Measurements from ENCODE around the gene SLC6A19. TPM values are rescaled to one million over a fixed set of nuclear protein-coding genes. Genes with fewer than 3 reads are reported as not detected.

The SLC6A19 gene
- total and polyA plus RNA-seq, 4 donors = 0.17 to 4.9 (median 0.91) TPM

DNA sequence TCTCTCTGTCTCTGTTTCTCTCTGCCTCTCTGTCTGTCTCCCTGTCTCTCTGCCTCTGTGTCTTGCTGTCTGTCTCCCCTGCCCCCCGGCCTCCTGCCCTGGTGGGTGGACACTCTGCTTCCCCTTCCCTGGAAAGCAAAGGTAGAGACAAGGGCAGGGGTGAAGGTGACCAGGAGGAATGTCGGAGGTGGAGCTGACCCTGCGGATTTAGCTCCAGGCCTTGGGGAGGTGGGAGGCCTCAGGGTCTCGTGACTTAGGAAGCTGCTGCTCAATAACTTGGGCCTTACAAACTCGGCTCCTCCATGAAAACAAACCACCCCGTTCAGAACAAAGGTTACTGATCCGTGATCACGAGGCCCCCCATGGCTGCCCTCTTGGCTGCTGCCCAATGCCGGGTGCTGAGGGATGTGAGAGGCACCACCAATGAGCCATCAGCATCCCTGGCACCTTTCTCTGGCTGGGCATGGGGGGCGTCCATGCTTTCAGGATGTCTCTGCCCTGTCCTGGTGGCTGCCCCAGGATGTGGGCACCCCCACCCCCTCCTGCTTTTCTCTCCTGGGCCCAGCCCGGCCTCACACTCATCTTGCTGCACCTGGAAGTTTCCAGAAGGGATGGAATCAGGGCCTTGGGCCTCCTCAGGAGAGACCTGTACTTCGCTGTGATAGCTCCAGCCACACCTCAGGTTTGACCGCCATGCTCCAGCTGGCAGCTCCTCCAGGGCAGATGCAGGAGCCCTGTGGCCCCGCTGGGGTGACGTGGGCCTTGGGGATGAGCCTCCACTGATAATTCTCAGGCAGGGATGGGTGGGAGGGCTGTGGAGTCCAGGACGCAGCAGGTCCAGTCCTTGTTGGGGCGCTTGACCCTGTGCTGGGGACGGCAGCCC is 14.8 kb upstream of the SLC6A19 start:
- peaks cover 29 to 51% (median 45%) of the 10 kb centered on the region in 4 donors for H3K4me1 ChIP-seq (ENCODE audit: control insufficient read depth in 4 of 4, insufficient read depth in 4 of 4, low read length in 3 of 4)

DNA sequence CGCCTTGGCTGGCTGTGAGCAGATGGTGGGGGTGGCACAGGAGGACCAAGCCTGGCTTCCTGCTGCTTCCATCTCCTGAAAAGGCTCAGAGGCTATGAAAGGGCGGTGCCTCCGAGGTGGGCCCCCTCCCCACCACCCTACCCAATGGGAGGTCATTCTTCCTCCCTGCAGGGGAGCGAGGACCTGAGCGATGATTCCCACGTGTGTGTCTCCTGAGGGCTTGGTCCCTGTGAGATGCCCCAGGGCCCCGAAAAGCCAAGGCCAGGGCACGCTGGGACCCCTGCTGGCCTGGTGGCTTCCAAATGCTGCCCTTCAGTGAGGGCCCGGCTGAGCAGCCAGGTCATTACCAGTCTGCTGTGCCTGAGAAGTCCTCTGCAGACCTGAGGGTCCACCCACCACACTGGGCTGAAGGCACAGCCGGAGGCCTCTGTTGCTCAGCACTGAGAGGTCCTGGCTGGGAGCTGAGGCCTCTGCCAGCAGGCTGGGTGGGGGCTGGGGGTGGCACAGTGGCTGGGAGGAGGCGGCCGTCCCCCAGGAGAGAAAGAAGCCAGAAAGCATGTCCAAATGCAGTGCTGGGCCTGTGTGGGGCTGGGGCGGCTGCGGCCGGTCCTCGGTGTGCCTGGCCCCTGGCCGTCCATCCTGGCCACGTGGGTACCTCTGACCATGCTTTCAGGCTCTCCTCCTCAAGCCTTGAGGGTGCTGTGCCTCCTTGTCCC is 14.0 kb upstream of the SLC6A19 start:
- Histone ChIP-seq H3K36me3 (ENCODE audit: control insufficient read depth in 4 of 4, insufficient read depth in 3 of 4, low read depth in 1 of 4, low read length in 3 of 4) (no peaks in the 10 kb centered on the region), H3K4me3 (ENCODE audit: low read depth in 1 of 3, low read length in 3 of 3) (no peak overlapping the region), H3K27ac (ENCODE audit: low read depth in 1 of 2, low read length in 2 of 2) (no peak overlapping the region), H3K4me1 (ENCODE audit: control insufficient read depth in 4 of 4, insufficient read depth in 4 of 4, low read length in 3 of 4) (peaks cover 22 to 45% (median 41%) of the 10 kb centered on the region in 4 donors), H3K9ac (ENCODE audit: low read depth in 1 of 2, low read length in 2 of 2) (no peak overlapping the region), H3K27me3 (ENCODE audit: control insufficient read depth in 4 of 4, insufficient read depth in 4 of 4, low read length in 3 of 4) (peaks cover 0 to 2% (median under 1%) of the 10 kb centered on the region in 4 donors), H3K9me3 (ENCODE audit: control insufficient read depth in 4 of 4, low read length in 3 of 4) (no peaks in the 10 kb centered on the region)
- DNase-seq (ENCODE audit: low spot score) = no peak
- TF ChIP-seq FOXA1 (IDR thresholded peaks at IDR 0.05) = no peak
- TF ChIP-seq NR2F2 (IDR thresholded peaks at IDR 0.05) = no peak
- TF ChIP-seq TAF1 (conservative IDR thresholded peaks at IDR 0.05) = no peak
- TF ChIP-seq ATF3 (IDR thresholded peaks at IDR 0.05) = no peak
- TF ChIP-seq FOXA2 (IDR thresholded peaks at IDR 0.05) = no peak
- 94% methylated on average over 18 of the region's 18 CpGs for whole genome bisulfite sequencing

More for the DNA sequence above, 14.8 kb upstream of the SLC6A19 start:
- peaks cover 0 to 2% (median 0%) of the 10 kb centered on the region in 4 donors for H3K27me3 ChIP-seq (ENCODE audit: control insufficient read depth in 4 of 4, insufficient read depth in 4 of 4, low read length in 3 of 4)
- no peak overlapping the region for H3K4me3 ChIP-seq (ENCODE audit: low read depth in 1 of 3, low read length in 3 of 3)
- DNase-seq (ENCODE audit: low spot score) = no peak
- WGBS = 67% methylated on average over 18 of the region's 18 CpGs
- H3K9me3 ChIP-seq (ENCODE audit: control insufficient read depth in 4 of 4, low read length in 3 of 4) = no peaks in the 10 kb centered on the region
- H3K27ac ChIP-seq (ENCODE audit: low read depth in 1 of 2, low read length in 2 of 2) = peak overlapping the region in 1 of 2 donors; percentile 61
- H3K9ac ChIP-seq (ENCODE audit: low read depth in 1 of 2, low read length in 2 of 2) = no peak overlapping the region
- no peak for TF ChIP-seq RAD21 (IDR thresholded peaks at IDR 0.05)
- no peak for TF ChIP-seq FOXA2 (IDR thresholded peaks at IDR 0.05)
- no peak for TF ChIP-seq FOXA1 (IDR thresholded peaks at IDR 0.05)
- TF ChIP-seq ZBTB33 (IDR thresholded peaks at IDR 0.05) = no peak
- no peak for TF ChIP-seq CTCF (IDR thresholded peaks at IDR 0.05; ENCODE audit: low read depth, low read length, missing input control)
- TF ChIP-seq JUND (IDR thresholded peaks at IDR 0.05) = no peak
- TF ChIP-seq RXRA (IDR thresholded peaks at IDR 0.05) = no peak
- TF ChIP-seq SP1 (IDR thresholded peaks at IDR 0.05) = no peak
- no peak for TF ChIP-seq HNF4G (IDR thresholded peaks at IDR 0.05)
- H3K36me3 ChIP-seq (ENCODE audit: control insufficient read depth in 4 of 4, insufficient read depth in 3 of 4, low read depth in 1 of 4, low read length in 3 of 4) = no peaks in the 10 kb centered on the region

DNA sequence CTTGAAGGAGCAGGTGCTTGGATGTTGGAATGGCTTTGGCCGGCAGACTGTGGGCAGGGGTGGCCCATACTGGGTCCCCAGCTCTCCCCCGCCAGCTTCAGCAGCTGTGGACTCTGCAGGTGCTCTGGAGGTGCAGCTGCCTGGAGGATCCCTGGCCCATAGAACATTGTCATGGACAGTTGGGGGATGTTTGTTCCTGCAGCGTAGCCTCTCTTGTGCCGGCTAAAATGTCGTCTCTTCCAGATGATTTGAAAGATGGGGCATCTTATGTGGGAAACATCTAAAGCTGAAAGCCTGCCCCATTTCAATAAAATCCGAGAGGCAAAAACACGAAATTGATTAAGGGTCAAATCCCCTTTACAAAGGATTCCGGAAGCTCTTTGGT is 13.5 kb upstream of the SLC6A19 start:
- H3K9ac ChIP-seq (ENCODE audit: low read depth in 1 of 2, low read length in 2 of 2) = no peak overlapping the region
- H3K27ac ChIP-seq (ENCODE audit: low read depth in 1 of 2, low read length in 2 of 2) = no peak overlapping the region
- H3K27me3 ChIP-seq (ENCODE audit: control insufficient read depth in 4 of 4, insufficient read depth in 4 of 4, low read length in 3 of 4) = peaks cover 0 to 2% (median under 1%) of the 10 kb centered on the region in 4 donors
- DNase-seq (ENCODE audit: low spot score) = no peak
- WGBS = 88% methylated on average over 8 of the region's 8 CpGs
- no peak overlapping the region for H3K4me3 ChIP-seq (ENCODE audit: low read depth in 1 of 3, low read length in 3 of 3)
- no peaks in the 10 kb centered on the region for H3K9me3 ChIP-seq (ENCODE audit: control insufficient read depth in 4 of 4, low read length in 3 of 4)
- TF ChIP-seq HNF4G (IDR thresholded peaks at IDR 0.05) = no peak
- no peak for TF ChIP-seq RAD21 (IDR thresholded peaks at IDR 0.05)
- peaks cover 21 to 40% (median 36%) of the 10 kb centered on the region in 4 donors for H3K4me1 ChIP-seq (ENCODE audit: control insufficient read depth in 4 of 4, insufficient read depth in 4 of 4, low read length in 3 of 4)
- H3K36me3 ChIP-seq (ENCODE audit: control insufficient read depth in 4 of 4, insufficient read depth in 3 of 4, low read depth in 1 of 4, low read length in 3 of 4) = no peaks in the 10 kb centered on the region
